Activated CD4-positive, alpha-beta T cell treated with anti-CD3 and anti-CD28 coated beads, Interleukin-2, amount 10 ng/mL, durations not matched to agents 24 days and 14 days (primary cell): ENCODE results near the gene MIS12. TPM values are rescaled to one million over a fixed set of nuclear protein-coding genes. Genes with fewer than 3 reads are reported as not detected.

Source experiments
- DNase-seq: peaks from one replicate; pipeline ENCODE4 v3.0.0; 2022
- H3K27ac Mint-ChIP-seq: one replicate; pipeline ENCODE4 v1.8.0; 2022; ENCODE audit warnings: mild to moderate bottlenecking, mixed read lengths
- H3K27me3 Mint-ChIP-seq: one replicate; pipeline ENCODE4 v1.8.0; 2022; ENCODE audit warnings: mixed read lengths
- H3K36me3 Mint-ChIP-seq: one replicate; pipeline ENCODE4 v1.8.0; 2022; ENCODE audit warnings: low read depth, mild to moderate bottlenecking, mixed read lengths
- H3K4me1 Mint-ChIP-seq: one replicate; pipeline ENCODE4 v1.8.0; 2021; ENCODE audit warnings: mixed read lengths
- H3K4me3 Mint-ChIP-seq: one replicate; pipeline ENCODE4 v1.8.0; 2022; ENCODE audit warnings: mild to moderate bottlenecking, moderate library complexity, mixed read lengths
- H3K9me3 Mint-ChIP-seq: one replicate; pipeline ENCODE4 v1.8.0; 2021; ENCODE audit warnings: mixed read lengths
- intact Hi-C: fragments of 100-400 bp; cut with micrococcal nuclease; formaldehyde crosslinking; loops from one replicate; pipeline ENCODE4 v1.15.1; 2023
- total RNA-seq: library from RNA; stranded (reverse); gene quantifications from 2 replicates; pipeline ENCODE4 v1.2.3, GENCODE V29; 2022

MIS12 gene, protein sequence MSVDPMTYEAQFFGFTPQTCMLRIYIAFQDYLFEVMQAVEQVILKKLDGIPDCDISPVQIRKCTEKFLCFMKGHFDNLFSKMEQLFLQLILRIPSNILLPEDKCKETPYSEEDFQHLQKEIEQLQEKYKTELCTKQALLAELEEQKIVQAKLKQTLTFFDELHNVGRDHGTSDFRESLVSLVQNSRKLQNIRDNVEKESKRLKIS
- total RNA-seq: 37.8 and 39.2 TPM in 2 replicates

DNA sequence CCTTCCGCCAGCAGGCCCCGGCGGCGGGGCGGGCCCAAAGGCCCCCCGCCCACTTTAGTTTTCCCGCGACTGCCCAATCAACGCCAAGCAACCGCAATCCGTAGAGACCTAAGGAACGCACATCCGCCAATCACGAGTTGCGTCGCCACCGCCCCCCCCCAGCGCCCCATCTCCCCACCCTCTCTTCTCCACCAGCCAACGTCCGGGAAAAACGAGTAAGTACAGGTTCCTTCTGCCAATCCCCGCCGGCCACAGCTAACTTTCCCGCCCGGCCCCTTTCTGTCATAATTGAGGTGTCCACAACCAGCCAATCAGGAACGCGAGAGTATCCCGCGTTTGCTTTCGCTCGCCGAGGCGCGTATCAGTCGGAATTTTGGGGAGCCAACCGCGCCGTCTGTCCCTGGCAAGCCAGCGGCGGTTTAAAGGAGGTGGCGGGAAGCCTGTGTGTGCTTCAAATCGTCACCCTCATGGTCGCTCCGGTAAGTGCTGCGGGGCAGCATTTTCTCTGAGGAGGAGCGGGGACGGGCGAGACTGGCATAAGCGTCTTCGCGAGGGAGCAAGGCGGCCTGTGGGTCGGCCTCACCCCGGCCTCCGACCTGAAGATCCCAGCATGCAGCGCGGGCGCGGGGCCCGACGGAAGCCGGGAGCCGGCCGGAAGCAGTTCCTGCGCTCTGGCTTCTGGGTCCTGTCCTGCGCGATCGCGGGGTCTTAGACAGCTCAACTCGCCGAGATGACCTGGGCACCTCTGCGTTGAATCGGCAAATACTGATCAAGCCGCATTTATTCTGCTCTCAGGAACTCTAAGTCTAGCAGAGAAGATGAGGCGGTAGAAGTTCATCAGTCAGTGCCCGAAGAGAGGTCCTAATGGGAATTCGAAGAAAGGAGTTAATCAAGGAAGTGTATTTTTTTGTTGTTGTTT lies at the start of gene MIS12:
MIS12 (plus strand) TSS at position 361 of the 919 bp plus-strand sequence. CDS start 2,297 bp downstream, outside the sequence.
- peaks cover 52% of the 10 kb centered on the region for H3K4me1 Mint-ChIP-seq

DNA sequence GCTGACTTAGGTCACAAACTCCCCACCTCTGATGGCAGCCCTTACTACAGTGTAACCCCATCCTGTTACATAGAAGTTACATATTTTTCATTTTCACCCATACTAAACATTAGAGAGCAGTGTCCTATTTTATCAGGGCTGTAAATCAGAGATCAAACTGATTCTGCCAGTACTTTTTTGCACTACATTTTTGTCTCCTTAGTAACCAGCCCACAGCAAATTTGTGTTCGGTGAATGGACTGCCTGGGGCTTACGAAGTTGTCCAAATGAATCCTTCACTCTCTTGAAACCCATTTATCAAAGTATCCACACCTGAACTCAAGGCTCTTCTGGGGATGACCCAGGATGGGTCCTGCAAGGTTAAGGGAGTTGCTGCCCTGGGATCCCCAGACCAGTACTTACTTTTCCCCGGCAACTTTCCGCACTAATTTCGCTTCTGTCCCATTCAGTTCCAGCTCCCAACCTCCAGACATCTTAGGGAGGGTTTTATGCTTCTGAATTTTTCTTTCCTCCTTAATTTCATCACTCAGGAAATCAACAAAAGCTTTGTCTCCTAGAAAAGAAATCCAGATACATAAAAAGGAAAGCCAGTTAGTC lies 48.5 kb upstream of the MIS12 start:
- Mint-ChIP-seq H3K4me3 (peak overlapping the region; percentile 94), H3K9me3 (no peaks in the 10 kb centered on the region)

More for the DNA sequence above, at the start of gene MIS12:
- Mint-ChIP-seq H3K27me3 (no peaks in the 10 kb centered on the region), H3K36me3 (peaks cover 66% of the 10 kb centered on the region), H3K27ac (peak within 1 kb of the TSS; percentile 99), H3K4me3 (peak within 1 kb of the TSS; percentile 98), H3K9me3 (no peaks in the 10 kb centered on the region)
- peak; percentile 99 for DNase-seq
- intact Hi-C loops: loop anchor here (1.0 to 5.0 kb wide), 6 partner anchors 18 to 1166 kb away; partner anchors contain the start of genes C17orf100, DHX33, MED31 and NLRP1

DNA sequence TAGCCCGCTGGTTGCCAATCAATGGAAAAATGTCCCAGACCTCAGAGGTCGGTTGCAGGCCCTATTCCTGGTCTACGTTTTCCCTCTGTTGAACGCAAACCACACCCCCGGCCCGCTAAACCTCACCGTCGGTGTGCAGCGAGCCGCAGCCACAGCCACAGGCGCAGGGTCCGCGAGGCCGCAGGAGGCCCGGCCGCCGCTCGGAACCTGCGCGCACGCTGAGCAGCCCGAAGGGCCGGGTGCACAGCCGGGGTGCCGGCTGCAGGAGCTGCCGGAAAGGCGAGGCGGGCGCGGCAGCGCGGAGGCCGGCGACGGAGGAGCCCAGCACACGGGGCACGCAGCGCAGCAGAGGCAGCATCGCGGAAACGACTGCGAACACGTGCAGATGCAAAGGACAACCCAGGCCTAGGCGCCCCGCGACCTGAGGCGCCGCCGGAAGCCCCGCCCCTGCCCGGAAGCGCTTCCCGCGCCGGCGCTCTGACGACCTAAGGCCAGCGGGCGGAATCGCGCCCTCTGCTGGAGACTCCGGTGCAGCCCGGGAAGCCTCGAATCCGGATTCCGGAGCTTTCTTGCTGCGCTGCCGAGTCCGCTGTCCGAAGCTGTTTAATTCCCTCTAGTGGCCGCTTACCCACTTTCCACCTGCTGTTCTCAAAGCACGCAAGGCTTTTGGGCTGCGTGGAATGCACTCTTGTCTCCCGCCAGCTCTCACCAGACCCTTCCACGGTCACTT lies 47.5 kb upstream of the MIS12 start, which contains the start of gene C1QBP:
C1QBP (minus strand) TSS at position 440 of the 730 bp plus-strand sequence; CDS start at position 358, 82 bp downstream.
- DNase-seq: peak; percentile 98
- Mint-ChIP-seq H3K4me1 (peaks cover 34% of the 10 kb centered on the region), H3K9me3 (no peaks in the 10 kb centered on the region), H3K36me3 (peaks cover 45% of the 10 kb centered on the region), H3K27me3 (no peaks in the 10 kb centered on the region), H3K27ac (peak within 1 kb of the TSS; percentile 88), H3K4me3 (peak within 1 kb of the TSS; percentile 94)
- intact Hi-C loops: loop anchor here (1.0 to 10.0 kb wide), 4 partner anchors 20 to 194 kb away; partner anchors contain the start of genes DHX33, NUP88 and RABEP1

More for the DNA sequence above, 48.5 kb upstream of the MIS12 start:
- intact Hi-C loops: loop anchor here (10.0 kb wide), 2 partner anchors 153 to 193 kb away; partner anchors contain the start of gene RABEP1
- peak overlapping the region; percentile 84 for H3K27ac Mint-ChIP-seq
- H3K27me3 Mint-ChIP-seq: no peaks in the 10 kb centered on the region
- peaks cover 52% of the 10 kb centered on the region for H3K36me3 Mint-ChIP-seq
- no peak for DNase-seq
- H3K4me1 Mint-ChIP-seq: peaks cover 34% of the 10 kb centered on the region

DNA sequence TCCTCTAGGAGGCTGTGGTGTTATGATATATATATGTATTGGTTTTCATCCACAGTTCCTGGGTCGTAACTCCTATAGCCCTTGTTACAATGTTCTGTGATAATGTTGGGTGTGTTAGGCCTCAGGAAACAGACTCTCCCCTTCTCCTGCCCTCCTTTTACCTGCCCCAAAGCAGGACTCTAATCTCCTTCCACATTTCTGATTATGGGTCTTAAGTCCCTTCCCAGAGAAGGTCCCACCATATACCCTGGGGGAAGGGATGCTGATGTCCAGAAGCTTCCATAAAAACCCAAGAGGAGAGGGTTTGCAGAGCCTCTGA lies 47.0 kb upstream of the MIS12 start:
- no peaks in the 10 kb centered on the region for H3K9me3 Mint-ChIP-seq
- peak overlapping the region; percentile 88 for H3K27ac Mint-ChIP-seq
- H3K27me3 Mint-ChIP-seq: no peaks in the 10 kb centered on the region
- peaks cover 34% of the 10 kb centered on the region for H3K4me1 Mint-ChIP-seq
- peak overlapping the region; percentile 94 for H3K4me3 Mint-ChIP-seq
- intact Hi-C loops: loop anchor here (1.0 to 10.0 kb wide), 4 partner anchors 20 to 195 kb away; partner anchors contain the start of genes DHX33, NUP88 and RABEP1
- peaks cover 44% of the 10 kb centered on the region for H3K36me3 Mint-ChIP-seq
- no peak for DNase-seq

DNA sequence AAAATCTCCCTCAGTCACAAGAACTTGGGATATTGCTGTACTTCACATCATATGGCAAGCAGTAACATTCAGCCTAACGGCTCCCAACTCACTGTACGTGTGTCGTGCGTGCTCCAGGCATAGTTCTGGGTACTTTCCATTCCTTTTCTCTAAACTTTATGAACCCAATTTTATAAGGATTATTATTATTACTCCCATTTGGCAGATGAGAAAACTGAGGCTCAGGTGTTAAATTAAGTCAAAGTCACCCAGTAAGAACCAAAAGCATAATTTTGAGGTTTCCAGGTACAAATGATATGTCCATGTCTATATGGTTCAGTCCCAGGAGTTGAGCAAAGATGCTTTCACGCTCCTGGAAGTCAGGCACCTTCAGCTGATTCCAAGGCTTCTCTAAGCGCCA lies 42.6 kb upstream of the MIS12 start:
- intact Hi-C loops: no loop called here
- Mint-ChIP-seq H3K4me1 (peaks cover 10% of the 10 kb centered on the region), H3K27me3 (no peaks in the 10 kb centered on the region), H3K36me3 (peaks cover 45% of the 10 kb centered on the region), H3K4me3 (no peak overlapping the region), H3K27ac (no peak overlapping the region), H3K9me3 (no peaks in the 10 kb centered on the region)
- DNase-seq: no peak

DNA sequence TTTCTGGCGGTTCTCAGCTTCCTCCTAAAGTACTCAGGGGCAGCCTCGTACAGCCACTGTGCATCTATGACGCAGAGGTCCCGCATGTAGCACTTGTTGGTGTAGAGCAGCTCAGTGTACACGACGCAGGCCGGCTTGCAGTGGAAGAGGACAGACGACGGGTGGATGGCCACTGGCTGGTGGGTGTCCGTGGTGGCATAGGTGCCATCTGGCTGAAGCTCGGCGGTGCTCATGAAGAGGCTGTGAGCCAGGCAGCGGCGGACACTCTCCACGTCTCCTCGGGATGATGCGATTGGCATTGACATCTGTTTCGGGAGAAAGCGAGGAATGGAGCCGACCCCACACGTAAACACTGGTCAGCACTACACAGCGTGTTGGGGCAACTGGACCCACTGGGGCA lies 42.2 kb upstream of the MIS12 start:
- Mint-ChIP-seq H3K4me1 (peaks cover 9% of the 10 kb centered on the region), H3K4me3 (no peak overlapping the region), H3K9me3 (no peaks in the 10 kb centered on the region), H3K27ac (no peak overlapping the region), H3K36me3 (peaks cover 48% of the 10 kb centered on the region), H3K27me3 (no peaks in the 10 kb centered on the region)
- no peak for DNase-seq
- intact Hi-C loops: no loop called here

DNA sequence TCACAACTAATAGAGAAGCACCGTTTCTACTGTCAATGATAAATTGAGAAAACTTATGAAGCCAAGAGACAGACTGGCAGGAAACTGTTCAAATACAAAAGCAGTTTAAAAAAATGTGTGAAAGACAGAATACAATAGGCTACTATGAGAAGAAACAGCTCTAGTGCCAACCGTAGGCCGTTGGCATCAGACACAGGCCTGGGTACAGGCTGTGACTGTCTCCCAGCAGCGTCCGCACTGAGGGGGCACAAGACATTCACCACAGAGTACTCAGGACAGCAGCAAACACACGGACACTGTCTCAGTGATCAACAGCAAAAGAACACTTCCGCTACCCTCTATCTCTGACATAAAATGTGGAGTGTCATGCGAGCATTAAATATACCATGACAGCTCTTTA lies 39.6 kb upstream of the MIS12 start:
- intact Hi-C loops: no loop called here
- Mint-ChIP-seq H3K9me3 (no peaks in the 10 kb centered on the region), H3K27me3 (no peaks in the 10 kb centered on the region), H3K36me3 (peaks cover 65% of the 10 kb centered on the region), H3K4me3 (no peak overlapping the region), H3K27ac (no peak overlapping the region), H3K4me1 (no peaks in the 10 kb centered on the region)
- no peak for DNase-seq

DNA sequence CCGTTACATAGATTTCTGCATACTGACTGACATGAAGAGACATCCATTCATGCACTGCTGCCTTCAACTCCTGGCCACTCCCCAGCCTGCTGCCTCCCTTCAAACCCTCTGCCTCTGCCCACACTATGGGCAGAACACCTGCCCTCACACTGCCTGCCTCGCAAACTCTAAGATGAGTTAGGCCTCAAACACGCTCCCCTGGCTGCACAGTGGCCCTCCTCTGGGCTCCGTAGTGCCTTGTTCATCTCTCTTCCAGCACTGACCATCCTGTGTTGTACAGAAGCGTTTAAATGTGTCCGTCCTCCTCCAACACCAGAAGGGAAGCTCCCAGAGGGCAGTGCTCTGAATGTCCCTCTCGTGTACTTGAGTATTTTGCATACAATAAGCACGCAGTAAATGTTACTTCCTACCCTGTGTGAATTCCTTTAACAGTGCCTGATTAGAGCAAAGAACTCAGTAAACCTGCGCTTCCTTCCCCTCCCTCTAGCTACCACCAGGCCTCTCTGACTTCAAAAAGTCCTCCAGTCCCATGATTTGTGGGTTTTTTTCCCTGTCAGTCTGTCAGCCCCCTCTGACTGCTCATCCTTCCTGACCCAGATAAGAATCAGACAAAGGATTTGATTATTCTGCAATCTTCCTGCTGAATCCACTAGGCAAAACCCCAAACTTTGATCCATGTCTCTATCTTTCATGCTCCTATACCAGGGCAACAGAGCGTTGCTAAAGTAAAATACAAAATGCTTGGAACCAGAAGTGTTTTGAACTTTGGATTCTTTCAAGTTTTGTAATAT lies 21.5 kb upstream of the MIS12 start:
- no peak for DNase-seq
- intact Hi-C loops: no loop called here
- Mint-ChIP-seq H3K4me3 (no peak overlapping the region), H3K4me1 (peaks cover 40% of the 10 kb centered on the region), H3K27ac (no peak overlapping the region), H3K27me3 (no peaks in the 10 kb centered on the region), H3K9me3 (no peaks in the 10 kb centered on the region), H3K36me3 (peaks cover 41% of the 10 kb centered on the region)

DNA sequence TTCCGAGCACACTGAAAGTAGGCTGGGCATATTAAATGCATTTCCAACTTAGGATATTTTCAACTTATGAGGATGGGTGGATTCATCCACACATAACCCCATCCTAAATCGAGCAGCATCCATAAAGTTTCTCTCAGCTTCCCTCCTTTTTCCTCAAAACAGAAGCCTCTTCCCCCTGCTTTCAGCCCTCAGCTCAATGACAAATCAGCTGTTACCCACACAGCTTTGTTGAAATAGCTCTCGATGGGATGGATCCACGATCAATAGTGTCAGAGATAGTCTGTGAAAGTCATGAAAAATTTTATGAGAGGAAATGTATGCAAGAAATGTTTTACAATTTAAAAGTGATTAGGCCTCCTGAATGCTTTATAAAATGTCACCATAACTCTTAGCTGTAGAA lies 20.1 kb upstream of the MIS12 start:
- DNase-seq: no peak
- H3K4me3 Mint-ChIP-seq: peak overlapping the region; percentile 99
- H3K27ac Mint-ChIP-seq: no peak overlapping the region

DNA sequence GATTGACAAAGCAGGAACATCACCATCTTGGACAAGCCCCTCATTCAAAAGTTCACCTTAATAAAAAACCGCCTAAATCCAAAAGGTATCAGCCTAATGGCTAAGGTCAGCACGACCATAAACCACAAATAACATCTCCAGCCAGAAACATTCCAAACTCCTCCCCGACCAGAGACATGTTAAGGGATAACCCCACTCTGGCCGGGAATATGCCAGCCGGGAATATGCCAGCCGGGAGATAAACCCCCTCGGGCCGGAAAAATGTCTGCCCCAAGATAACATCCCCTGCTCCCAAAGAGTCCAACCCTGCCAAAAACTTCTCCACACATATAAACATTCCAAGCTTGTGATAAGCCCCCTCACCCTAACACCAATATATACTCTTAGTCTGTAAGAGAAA lies 18.9 kb upstream of the MIS12 start:
- peaks cover 38% of the 10 kb centered on the region for H3K4me1 Mint-ChIP-seq
- DNase-seq: no peak
- H3K9me3 Mint-ChIP-seq: no peaks in the 10 kb centered on the region
- H3K36me3 Mint-ChIP-seq: peaks cover 40% of the 10 kb centered on the region
- peak overlapping the region; percentile 99 for H3K4me3 Mint-ChIP-seq
- intact Hi-C loops: no loop called here
- H3K27ac Mint-ChIP-seq: peak overlapping the region; percentile 82
- H3K27me3 Mint-ChIP-seq: no peaks in the 10 kb centered on the region

More for the DNA sequence above, 20.1 kb upstream of the MIS12 start:
- intact Hi-C loops: no loop called here
- Mint-ChIP-seq H3K9me3 (no peaks in the 10 kb centered on the region), H3K4me1 (peaks cover 40% of the 10 kb centered on the region), H3K27me3 (no peaks in the 10 kb centered on the region), H3K36me3 (peaks cover 35% of the 10 kb centered on the region)

DNA sequence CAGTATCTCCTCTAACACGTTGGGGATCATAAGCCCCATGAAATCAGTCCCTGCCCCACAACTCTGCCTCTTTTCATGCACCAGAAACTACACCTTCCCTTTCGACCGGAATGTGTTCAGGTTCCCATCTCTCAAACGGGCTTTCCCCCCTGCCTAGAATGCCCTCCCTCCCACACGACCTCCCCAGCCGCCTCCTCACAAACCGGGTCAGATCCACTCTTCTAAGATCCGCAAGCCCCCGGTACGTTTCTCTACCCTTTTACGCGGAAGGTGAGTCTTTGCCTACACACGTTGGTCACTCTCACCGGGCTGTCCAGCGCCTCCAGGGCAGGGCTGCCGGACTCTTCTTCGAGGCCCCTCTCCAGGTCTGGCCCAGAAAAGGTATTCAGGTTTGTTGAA lies 18.3 kb upstream of the MIS12 start:
- no peaks in the 10 kb centered on the region for H3K9me3 Mint-ChIP-seq
- H3K27ac Mint-ChIP-seq: peak overlapping the region; percentile 82
- H3K36me3 Mint-ChIP-seq: peaks cover 40% of the 10 kb centered on the region
- intact Hi-C loops: loop anchor here (1.0 kb wide), 3 partner anchors 18 to 48 kb away; partner anchors contain the start of genes C1QBP, DERL2, MIS12 and RPAIN
- peaks cover 37% of the 10 kb centered on the region for H3K4me1 Mint-ChIP-seq
- peak; percentile 74 for DNase-seq
- peak overlapping the region; percentile 99 for H3K4me3 Mint-ChIP-seq
- no peaks in the 10 kb centered on the region for H3K27me3 Mint-ChIP-seq

DNA sequence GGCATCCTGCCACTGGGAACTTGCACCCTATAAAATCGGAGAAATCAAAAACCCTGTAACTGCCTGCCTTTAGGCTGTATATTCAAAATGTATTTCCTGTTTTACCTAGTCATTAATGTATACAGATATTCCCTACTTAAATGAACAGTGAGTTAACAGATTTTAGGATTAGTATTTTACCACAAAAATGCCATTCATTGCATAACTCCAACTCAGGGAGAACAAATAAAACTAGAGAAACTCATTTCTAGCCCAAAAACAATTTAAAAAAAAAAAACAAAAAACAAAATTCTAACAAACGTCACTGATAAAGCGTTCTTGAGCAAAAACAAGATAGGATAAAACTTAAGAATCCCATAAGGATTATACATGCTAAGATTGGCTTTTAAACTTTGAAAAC lies 13.9 kb upstream of the MIS12 start:
- H3K36me3 Mint-ChIP-seq: peaks cover 47% of the 10 kb centered on the region

More for the DNA sequence above, 13.9 kb upstream of the MIS12 start:
- intact Hi-C loops: no loop called here
- no peaks in the 10 kb centered on the region for H3K9me3 Mint-ChIP-seq
- H3K4me3 Mint-ChIP-seq: no peak overlapping the region
- no peaks in the 10 kb centered on the region for H3K27me3 Mint-ChIP-seq
- H3K27ac Mint-ChIP-seq: no peak overlapping the region
- H3K4me1 Mint-ChIP-seq: peaks cover 12% of the 10 kb centered on the region
- DNase-seq: no peak
